GM19467 (cell line): ENCODE data around the gene KCNQ4.

Source experiments
- ATAC-seq: cut with Tn5 transposase; IDR thresholded peaks from one replicate; pipeline ENCODE4 v1.9.1; 2021; ENCODE audit warnings: mild to moderate bottlenecking, moderate library complexity; ENCODE audit not compliant: unreplicated experiment

KCNQ4 gene

GRCh38 chr1:40783001-40783905, at the start of gene KCNQ4:
KCNQ4 (plus strand) TSS chr1:40783787; CDS start chr1:40784094, 307 bp downstream.
- no peak for ATAC-seq

- ATAC-seq = no peak
These were observed 48.5 kb upstream of the KCNQ4 start for GRCh38 chr1:40734882-40735628.

- no peak for ATAC-seq
These were observed 47.5 kb upstream of the KCNQ4 start for GRCh38 chr1:40736085-40736531.

- no peak for ATAC-seq
These were observed 44.8 kb upstream of the KCNQ4 start for GRCh38 chr1:40738831-40739230.

GRCh38 chr1:40739455-40740008, 44.1 kb upstream of the KCNQ4 start:
- no peak for ATAC-seq

- ATAC-seq = no peak
These were observed 43.3 kb upstream of the KCNQ4 start for GRCh38 chr1:40740039-40740996.

- ATAC-seq = no peak
These were observed 42.4 kb upstream of the KCNQ4 start for GRCh38 chr1:40740997-40741736.

- ATAC-seq = no peak
These were observed 41.1 kb upstream of the KCNQ4 start for GRCh38 chr1:40742363-40743061.

- ATAC-seq = no peak
These were observed 40.1 kb upstream of the KCNQ4 start for GRCh38 chr1:40743452-40743851.

- no peak for ATAC-seq
These were observed 39.7 kb upstream of the KCNQ4 start for GRCh38 chr1:40743860-40744259.

- no peak for ATAC-seq
These were observed 38.4 kb upstream of the KCNQ4 start for GRCh38 chr1:40745176-40745575.

GRCh38 chr1:40746344-40747090, 37.1 kb upstream of the KCNQ4 start:
- ATAC-seq = no peak

GRCh38 chr1:40748841-40749718, 34.5 kb upstream of the KCNQ4 start:
- ATAC-seq = no peak

GRCh38 chr1:40749817-40750216, 33.8 kb upstream of the KCNQ4 start:
- ATAC-seq = no peak

- ATAC-seq = no peak
These were observed 33.1 kb upstream of the KCNQ4 start for GRCh38 chr1:40750451-40750908.

GRCh38 chr1:40751802-40752201, 31.8 kb upstream of the KCNQ4 start:
- no peak for ATAC-seq

- ATAC-seq = no peak
These were observed 30.3 kb upstream of the KCNQ4 start for GRCh38 chr1:40753142-40753882.
